GM12864 (cell line): ENCODE measurements around the gene NUP42.

Source experiments
- DNase-seq: peaks from one replicate; pipeline ENCODE4 v3.0.0-alpha.2; 2011; ENCODE audit warnings: low read depth
- H3K4me3 ChIP-seq: 2 replicates; pipeline ENCODE4 v1.5.1; 2011; ENCODE audit warnings: mild to moderate bottlenecking, low read depth, low read length, control low read depth
- TF ChIP-seq, protein P1 (sequence below): IDR thresholded peaks from 2 replicates; pipeline ENCODE4 v1.5.1; 2011; ENCODE audit warnings: low read depth, mild to moderate bottlenecking, moderate library complexity, low read length, control low read depth, inconsistent platforms; ENCODE audit errors: missing control alignments

Gene NUP42, protein sequence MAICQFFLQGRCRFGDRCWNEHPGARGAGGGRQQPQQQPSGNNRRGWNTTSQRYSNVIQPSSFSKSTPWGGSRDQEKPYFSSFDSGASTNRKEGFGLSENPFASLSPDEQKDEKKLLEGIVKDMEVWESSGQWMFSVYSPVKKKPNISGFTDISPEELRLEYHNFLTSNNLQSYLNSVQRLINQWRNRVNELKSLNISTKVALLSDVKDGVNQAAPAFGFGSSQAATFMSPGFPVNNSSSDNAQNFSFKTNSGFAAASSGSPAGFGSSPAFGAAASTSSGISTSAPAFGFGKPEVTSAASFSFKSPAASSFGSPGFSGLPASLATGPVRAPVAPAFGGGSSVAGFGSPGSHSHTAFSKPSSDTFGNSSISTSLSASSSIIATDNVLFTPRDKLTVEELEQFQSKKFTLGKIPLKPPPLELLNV

DNA sequence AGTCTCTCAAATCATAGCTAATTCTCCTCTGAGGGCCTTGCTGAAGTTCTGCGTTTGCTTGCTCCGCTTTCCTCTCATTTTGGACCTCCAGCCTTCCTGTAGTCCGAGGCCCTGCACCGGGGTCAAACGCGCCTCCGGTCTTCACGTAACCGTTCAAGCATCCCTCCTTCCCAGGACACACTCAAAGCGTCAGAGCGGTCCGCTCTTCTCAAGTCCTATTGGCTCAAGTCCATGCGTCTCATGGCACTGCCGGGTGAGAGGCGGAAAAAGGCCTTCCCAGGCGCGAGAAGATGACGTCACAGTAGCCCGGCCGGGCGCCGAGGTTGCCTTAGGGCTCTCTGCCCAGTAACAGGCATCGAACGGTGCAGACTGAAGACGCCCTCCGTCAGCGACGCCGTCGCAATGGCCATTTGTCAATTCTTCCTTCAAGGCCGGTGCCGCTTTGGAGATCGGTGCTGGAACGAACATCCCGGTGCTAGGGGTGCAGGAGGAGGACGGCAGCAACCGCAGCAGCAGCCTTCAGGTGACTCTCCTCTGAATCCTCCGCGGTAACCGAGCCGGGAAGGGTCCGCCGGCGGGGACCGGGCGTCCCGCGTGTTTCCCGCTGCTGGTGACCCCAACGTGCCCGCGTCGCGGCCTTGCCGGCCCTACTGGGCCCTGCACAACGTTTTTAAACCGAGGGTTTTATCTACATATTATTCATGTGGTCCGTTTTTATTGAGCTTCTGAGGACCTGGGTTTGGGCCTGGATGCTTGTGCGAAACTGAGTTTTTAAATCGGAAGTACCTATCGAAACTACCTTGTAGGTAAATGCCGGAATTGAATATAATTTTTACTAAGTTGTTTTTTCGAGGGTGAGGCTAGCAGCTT lies at the start of gene NUP42:
TSS of gene NUP42 (plus strand) at position 365 of the 870 bp plus-strand sequence. CDS start at position 403, 38 bp downstream.
- DNase-seq: peak; percentile 98
- peak within 1 kb of the TSS; percentile 93 for H3K4me3 ChIP-seq
- TF ChIP-seq, protein P1, sequence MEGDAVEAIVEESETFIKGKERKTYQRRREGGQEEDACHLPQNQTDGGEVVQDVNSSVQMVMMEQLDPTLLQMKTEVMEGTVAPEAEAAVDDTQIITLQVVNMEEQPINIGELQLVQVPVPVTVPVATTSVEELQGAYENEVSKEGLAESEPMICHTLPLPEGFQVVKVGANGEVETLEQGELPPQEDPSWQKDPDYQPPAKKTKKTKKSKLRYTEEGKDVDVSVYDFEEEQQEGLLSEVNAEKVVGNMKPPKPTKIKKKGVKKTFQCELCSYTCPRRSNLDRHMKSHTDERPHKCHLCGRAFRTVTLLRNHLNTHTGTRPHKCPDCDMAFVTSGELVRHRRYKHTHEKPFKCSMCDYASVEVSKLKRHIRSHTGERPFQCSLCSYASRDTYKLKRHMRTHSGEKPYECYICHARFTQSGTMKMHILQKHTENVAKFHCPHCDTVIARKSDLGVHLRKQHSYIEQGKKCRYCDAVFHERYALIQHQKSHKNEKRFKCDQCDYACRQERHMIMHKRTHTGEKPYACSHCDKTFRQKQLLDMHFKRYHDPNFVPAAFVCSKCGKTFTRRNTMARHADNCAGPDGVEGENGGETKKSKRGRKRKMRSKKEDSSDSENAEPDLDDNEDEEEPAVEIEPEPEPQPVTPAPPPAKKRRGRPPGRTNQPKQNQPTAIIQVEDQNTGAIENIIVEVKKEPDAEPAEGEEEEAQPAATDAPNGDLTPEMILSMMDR: no peak

DNA sequence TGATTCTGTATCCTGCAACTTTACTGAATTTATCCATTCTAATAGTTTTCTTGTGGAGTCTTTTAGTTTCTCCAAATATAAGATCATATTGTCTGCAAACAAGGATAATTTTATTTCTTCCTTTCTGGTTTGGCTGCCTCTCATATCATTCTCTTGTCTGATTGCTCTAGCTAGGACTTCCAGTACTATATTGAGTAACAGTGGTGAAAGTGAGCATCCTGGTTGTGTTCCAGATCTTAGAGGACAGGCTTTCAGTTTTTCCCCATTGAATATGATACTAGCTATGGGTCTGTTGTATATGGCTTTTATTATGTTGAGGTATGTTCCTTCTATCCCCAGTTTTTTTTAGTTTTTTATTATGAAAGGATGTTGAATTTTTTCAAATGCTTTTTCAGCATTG lies 48.1 kb upstream of the NUP42 start:
- DNase-seq: no peak
- no peak overlapping the region for H3K4me3 ChIP-seq
- TF ChIP-seq, protein P1: no peak

DNA sequence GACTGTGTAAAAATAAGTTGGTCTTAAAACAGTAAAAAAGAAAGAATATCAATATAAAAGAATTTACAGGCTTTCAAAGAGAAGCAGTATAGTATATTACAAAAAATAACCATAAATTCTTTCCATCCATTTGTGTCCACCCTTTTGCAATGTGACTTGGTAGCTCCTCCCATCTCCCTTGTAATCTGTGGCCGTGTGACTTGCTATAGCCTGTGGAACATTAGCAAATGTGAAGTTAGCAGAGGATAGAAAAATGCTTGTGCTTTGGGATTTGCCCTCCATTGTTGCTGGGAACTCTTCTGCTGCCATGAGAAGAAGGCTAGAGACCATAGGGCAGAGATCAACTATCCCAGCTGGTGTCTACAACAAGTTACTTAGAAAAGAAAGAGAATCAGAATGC lies 46.1 kb upstream of the NUP42 start:
- no peak overlapping the region for H3K4me3 ChIP-seq
- no peak for DNase-seq
- TF ChIP-seq, protein P1: no peak

DNA sequence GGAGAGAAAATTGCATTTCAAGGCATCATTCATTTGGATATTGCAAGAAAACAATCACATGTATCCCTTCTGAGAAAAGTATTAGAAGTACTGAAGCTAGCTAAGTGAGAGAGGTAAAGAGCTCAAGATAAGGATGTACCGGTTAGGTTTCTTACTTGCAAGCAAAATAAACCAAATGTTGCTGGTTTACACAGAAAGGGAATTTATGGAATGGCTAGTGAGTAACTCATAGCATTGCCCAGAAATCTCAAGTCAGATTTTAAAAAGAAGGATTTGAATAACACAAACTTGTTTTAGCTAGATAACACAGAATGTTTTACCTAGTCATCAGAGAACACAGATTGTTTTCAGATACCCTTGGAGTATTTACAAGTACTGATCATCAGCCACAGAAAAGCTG lies 45.6 kb upstream of the NUP42 start:
- no peak for DNase-seq
- no peak overlapping the region for H3K4me3 ChIP-seq
- TF ChIP-seq, protein P1: no peak

DNA sequence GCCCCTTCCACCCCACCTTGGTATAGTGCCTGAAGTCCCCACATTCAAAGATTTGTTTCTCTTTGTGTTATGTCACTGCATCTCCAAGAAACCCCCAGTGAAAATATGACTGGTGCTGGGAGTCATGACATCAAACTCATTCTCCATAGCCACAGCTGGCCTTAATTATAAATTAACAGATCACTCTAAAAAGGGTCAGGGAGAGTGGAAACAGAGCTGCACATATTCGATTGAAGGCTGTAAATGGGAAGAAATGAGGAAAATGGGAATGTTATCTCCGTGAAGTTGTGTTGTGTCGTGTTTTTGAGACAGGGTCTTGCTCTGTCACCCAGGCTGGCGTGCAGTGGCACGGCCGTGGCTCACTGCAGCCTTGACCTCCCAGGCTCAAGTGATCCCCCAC lies 24.2 kb upstream of the NUP42 start:
- DNase-seq: no peak
- no peak overlapping the region for H3K4me3 ChIP-seq
- TF ChIP-seq, protein P1: no peak

DNA sequence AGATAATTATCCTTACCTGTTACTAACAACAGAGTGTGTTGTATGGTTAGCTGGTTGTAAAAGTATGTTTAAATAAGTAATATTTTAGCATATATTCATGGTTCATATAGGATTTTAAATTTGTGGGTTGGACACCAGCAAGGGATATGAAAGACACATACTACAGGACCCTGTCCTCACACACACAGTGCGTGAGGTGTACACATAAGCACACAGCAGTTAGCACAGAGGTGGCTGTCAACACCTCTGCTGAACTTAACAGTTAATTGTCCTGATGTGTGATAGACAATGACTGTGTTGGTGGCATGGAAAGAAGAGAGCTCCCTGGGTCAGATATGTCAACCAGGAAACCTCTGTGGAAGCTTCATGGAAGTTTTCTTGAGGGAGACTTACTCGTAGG lies 23.3 kb upstream of the NUP42 start:
- DNase-seq: no peak
- no peak overlapping the region for H3K4me3 ChIP-seq
- TF ChIP-seq, protein P1: no peak
